H4 (cell line): Measurements from ENCODE around the gene TIPRL. TPM values are rescaled to one million over a fixed set of nuclear protein-coding genes. Genes with fewer than 3 reads are reported as not detected.

ENCODE experiments used
- DNase-seq: peaks from one replicate; pipeline ENCODE4 v3.0.0-alpha.2; 2015; ENCODE audit warnings: low spot score
- total RNA-seq: library from RNA; depleted of rRNA; stranded (reverse); fragments of >200 nt; shearing (Covaris generic); gene quantifications from 2 replicates; pipeline ENCODE4 v1.2.3, GENCODE V29; 2014

TIPRL gene
- total RNA-seq, 1 experiment from 2014 or later = 49.1 TPM

GRCh38 chr1:168213349-168213748 lies 34.6 kb downstream of the TIPRL start:
- DNase-seq = no peak

- no peak for DNase-seq
These were observed 37.4 kb downstream of the TIPRL start for GRCh38 chr1:168216171-168216570.

- DNase-seq = no peak
These were observed 38.9 kb downstream of the TIPRL start for GRCh38 chr1:168217664-168218063.

GRCh38 chr1:168218658-168219057 lies 39.9 kb downstream of the TIPRL start:
- DNase-seq = no peak

GRCh38 chr1:168220470-168220871 lies 41.7 kb downstream of the TIPRL start:
- DNase-seq = no peak

GRCh38 chr1:168221275-168221674 lies 42.5 kb downstream of the TIPRL start:
- no peak for DNase-seq

- DNase-seq = no peak
These were observed 44.5 kb downstream of the TIPRL start for GRCh38 chr1:168223261-168223660.

GRCh38 chr1:168223681-168224540 lies 45.1 kb downstream of the TIPRL start:
- DNase-seq = no peak

- no peak for DNase-seq
These were observed 46.2 kb downstream of the TIPRL start for GRCh38 chr1:168224991-168225390.

GRCh38 chr1:168225476-168226190 lies 46.9 kb downstream of the TIPRL start, which contains the start of gene SFT2D2:
Gene SFT2D2, plus strand, starts transcription at chr1:168226004. Its CDS starts 76 bp downstream, at chr1:168226080.
- peak; percentile 63 for DNase-seq

- no peak for DNase-seq
These were observed 48.9 kb downstream of the TIPRL start for GRCh38 chr1:168227620-168228019.

- DNase-seq = no peak
These were observed 51.1 kb downstream of the TIPRL start for GRCh38 chr1:168229893-168230292.

- no peak for DNase-seq
These were observed 51.9 kb downstream of the TIPRL start for GRCh38 chr1:168230709-168231108.

GRCh38 chr1:168234846-168235547 lies 56.2 kb downstream of the TIPRL start:
- DNase-seq = peak; percentile 56

GRCh38 chr1:168235548-168235885 lies 56.8 kb downstream of the TIPRL start:
- no peak for DNase-seq

GRCh38 chr1:168235937-168236336 lies 57.2 kb downstream of the TIPRL start:
- DNase-seq = no peak

GRCh38 chr1:168236836-168237611 lies 58.3 kb downstream of the TIPRL start:
- DNase-seq = no peak

- DNase-seq = no peak
These were observed 64.4 kb downstream of the TIPRL start for GRCh38 chr1:168243198-168243597.

GRCh38 chr1:168243636-168244212 lies 65.0 kb downstream of the TIPRL start:
- DNase-seq = no peak

- DNase-seq = no peak
These were observed 66.3 kb downstream of the TIPRL start for GRCh38 chr1:168245042-168245441.

- DNase-seq = no peak
These were observed 67.7 kb downstream of the TIPRL start for GRCh38 chr1:168246506-168246905.
